GM21447 (cell line): ENCODE measurements around the gene MAGI1.

Experiments used
- ATAC-seq: cut with Tn5 transposase; IDR thresholded peaks from one replicate; pipeline ENCODE4 v1.9.1; 2021; ENCODE audit not compliant: unreplicated experiment

MAGI1 gene

DNA sequence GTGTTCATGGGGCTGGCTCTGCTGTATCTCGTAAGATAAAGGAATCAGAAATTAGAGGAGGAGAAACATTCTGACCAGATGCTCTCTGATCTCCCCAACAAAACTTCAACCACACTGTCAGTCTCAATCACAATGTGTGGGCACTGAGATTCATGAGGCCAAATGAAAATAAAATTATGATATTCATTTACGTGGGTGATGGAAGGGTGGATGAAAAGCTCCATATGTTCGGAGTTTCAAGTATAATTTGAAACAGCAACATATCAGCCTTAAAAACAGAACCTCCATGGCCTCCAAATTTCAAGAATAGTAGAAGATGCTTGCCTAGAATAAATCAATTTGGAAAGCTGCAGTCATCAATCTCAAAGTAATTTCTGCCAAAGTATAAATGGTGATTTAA lies 363.7 kb downstream of the MAGI1 start:
- ATAC-seq = no peak

DNA sequence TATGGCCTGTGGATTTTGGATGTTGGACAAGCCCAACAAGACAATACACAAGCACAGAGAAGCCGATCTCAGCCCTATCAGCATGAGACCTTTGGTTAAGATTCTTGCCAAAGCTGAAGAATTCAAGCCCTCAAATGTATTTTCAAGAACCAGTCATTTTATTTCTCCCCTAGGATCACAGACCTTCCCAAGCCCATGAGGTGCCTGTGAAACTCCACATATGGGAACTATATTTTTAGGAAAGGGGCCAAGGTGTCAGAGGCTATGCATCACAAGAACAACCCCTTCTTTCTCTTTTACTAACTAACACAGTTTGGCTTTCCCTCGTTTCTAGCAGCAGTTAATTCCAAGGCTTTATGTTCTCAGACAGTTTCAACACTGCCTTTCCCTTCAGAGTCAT lies 364.5 kb downstream of the MAGI1 start:
- no peak for ATAC-seq

DNA sequence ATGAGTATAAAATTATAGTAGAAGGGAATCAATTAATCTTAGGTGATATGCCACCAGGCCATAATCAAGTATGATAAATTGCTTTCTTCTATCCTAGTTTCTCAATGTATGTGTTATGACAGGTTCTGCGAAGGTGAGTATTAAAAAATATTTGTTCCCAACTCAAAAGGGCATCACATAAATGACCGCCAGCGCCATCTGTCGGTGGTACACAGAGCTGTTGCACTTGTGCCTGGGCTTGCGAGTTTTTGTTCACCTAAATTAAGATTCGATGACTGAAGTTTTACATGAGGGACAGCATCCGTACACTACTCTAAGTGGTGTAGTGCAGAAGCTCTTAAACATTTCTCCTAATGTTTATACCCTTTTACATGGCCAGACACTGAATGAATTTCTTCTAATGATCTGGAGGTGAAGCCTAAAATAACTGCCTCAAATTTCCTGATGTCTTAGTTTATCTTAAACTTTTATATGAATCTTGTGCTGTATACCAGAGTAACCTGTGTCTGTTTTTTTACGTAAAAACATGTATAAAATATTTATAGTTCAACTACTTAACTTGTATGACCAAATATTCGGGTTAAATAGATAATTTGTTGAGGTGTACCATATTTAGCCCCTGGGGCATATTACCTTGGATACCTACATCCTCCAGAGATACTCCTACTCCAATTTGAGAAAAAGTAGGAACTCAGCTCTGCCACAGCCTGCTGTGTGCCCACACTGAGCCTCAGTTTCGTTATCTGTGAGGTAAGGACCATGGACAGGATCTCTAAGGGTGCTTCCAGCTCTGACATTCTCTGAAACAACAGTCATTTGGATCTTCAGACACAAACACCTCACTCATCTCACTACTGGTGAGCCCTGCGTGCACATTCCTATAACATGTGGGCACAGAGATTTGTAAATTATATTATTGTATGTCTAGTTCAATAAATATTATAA lies 365.6 kb downstream of the MAGI1 start:
- no peak for ATAC-seq

GRCh38 chr3:65672061-65672460 lies 366.7 kb downstream of the MAGI1 start:
- ATAC-seq = no peak

GRCh38 chr3:65671004-65671403 lies 367.7 kb downstream of the MAGI1 start:
- ATAC-seq = no peak

GRCh38 chr3:65669163-65669875 lies 369.4 kb downstream of the MAGI1 start:
- ATAC-seq = no peak

- ATAC-seq = no peak
These were observed 370.8 kb downstream of the MAGI1 start for GRCh38 chr3:65667963-65668362.

DNA sequence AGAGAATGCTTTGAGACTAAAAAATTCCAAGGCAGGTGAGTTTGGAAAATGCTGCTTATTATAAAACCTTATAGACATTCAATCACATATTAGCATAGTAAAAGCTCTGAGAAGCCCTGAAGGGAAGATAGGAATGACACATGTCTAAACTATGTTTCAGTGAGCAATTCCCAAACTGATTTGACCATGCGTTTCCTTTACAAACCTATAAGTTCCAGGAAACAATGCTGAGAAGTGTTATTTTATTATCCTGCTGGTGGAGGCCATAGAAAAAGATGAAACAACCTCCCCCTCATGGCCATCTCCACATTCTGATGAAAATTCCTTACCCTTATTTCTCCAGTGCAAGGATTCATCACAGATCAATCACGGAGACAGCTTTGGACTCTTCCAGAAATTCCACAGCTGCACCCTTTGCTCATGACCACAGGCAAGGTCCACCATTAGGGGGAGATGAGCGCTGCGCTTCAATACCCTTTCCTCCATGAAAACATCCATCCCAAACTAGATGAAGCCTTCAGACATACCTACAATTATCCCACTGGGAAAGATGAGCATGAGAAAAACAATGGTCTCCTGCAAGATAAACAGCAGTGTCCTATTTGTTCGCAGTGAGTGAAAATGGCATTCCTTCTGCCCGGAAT lies 372.1 kb downstream of the MAGI1 start:
- no peak for ATAC-seq

DNA sequence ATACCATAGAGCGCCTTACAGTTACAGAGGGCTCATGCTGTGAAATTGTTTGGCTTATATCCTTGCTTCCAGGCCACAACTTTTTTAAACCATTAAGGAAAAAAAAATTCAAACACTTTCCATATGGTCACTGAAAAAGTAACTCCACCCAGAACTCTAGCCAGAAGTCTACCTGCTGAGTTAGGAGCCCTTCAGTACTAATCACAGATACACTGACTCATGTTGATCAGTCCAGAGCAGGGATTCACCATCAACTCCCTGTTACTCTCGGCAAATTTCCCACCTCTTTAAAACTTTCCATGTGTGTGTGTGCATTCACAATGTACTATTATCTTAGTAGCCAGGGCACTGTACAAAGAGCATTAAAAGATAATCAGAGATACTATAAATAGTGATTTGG lies 372.8 kb downstream of the MAGI1 start:
- no peak for ATAC-seq

DNA sequence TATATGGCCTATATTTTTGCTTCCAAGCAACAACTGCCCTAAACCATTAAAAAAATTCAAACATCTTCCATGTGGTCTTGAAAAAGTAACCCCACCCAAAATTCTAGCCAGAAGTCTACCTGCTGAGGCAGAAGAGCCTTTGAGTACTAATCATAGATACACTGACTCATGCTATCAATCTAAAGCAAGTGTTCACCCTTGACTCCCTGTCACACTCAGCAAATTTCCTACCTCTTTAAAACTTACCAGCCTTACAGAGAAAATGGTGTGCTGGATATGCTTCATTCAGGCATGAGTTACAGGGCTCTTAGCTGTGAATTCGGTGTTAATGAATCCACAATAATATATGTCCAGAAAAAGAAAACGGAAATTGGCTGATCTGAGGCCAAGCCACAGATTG lies 373.8 kb downstream of the MAGI1 start:
- ATAC-seq = no peak

DNA sequence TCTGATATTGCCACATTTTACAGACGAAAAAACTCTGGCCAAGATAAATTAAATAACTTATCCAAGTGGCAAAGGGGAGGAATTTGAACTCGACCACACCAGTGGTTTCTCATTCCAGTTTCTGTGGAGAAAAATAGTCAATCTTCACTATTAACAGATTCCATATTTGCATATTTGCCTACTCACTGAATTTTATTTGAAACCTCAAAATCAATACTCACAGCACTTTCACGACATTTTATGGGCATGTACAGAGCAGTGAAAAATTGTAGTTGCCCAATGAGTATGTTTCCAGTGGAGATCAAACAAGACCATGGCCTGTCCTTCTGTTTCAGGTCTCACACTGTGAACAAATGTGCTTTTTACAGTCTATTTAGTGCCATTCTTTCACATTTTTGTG lies 374.3 kb downstream of the MAGI1 start:
- no peak for ATAC-seq

DNA sequence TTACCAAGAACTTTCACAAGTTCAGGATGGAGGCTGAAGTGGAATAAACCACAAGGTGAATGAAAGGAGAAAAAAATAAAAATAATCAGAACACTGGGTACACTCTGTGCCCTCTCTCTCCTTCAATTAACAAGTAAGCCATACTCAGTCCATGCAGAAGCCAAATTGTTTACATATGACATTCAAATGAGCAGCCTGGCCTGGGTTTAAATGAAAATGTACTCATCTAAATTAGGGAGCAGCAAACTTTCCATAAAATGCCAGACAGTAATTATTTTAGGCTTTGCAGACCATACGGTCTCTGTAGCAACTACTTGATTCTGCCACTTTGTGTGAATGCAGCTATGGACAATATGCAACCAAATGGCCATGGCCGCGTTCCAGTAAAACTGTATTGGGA lies 376.6 kb downstream of the MAGI1 start:
- ATAC-seq = no peak

GRCh38 chr3:65660000-65660598 lies 378.6 kb downstream of the MAGI1 start:
- no peak for ATAC-seq

DNA sequence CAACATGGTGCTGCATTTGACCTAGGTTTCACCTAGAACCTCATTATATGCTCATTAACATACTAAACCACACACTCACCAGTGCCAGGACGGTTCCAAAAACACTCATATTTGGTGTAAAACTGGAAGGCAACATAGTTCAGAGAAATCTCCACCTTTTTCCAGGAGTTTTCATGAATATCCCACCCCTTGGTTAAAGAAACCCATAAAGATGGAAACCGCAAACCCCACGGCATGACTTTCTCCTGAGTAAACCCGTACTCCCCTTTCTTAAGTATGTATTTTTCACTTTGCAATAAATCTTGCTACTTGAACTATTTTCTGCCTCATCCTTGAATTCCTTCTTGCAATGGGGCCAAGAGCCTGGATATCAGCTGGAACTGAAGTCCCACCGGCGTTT lies 379.3 kb downstream of the MAGI1 start:
- ATAC-seq = no peak

DNA sequence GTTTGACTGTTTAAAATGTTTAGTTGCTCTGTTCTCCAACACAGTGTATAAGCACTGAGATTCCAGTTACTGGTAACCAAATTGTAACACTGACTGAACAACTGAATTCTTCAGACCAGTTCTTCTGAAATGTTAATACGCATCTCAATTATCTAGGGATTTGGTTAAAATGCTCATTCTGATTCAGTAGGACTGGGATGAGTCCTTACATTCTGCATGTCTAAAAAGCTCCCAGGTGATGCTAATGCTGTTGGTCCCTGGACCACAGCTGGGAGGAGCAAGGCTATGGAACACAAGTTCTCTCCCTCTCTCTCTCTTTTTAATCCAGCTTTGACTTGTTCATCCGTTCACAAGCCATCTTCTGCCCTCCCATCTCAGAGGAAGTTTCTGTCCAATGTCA lies 380.3 kb downstream of the MAGI1 start:
- ATAC-seq = no peak

DNA sequence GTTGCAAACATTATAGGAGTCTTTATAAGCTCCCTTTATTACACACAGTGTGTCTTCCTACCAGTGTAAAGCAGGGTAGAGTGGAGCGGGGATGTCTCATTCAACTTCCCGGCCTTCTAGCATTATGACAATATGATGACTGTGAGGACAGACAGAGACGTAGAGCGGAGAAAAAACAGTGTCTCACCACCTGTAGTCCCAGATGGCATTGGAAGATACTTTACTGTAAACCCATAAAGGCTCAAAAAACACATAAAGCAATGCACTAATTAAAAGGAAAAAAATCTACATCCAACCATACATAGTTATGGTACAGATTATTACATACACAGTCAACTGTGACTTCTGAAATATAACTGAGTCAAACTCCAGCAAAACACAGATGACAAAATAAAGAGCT lies 383.7 kb downstream of the MAGI1 start:
- ATAC-seq = no peak

DNA sequence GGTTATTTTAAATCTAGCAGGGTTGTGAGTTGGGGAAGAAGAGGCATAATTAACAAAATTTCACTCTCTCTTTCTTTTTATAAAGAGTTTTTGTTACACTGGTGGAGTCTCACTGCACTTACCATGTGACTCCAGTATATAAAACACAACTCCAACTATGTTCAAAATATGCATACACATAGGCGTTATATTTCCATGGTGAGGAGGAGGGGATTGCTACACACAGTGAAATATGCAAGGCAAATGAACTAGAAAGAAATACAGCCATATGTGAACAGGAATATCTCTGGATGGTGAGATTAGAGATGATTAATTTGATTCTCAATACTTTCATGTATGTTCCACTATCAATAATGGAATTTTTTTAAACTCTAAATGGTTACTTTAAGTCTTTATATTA lies 385.0 kb downstream of the MAGI1 start:
- no peak for ATAC-seq

GRCh38 chr3:65650247-65650646 lies 388.5 kb downstream of the MAGI1 start:
- ATAC-seq = no peak

- no peak for ATAC-seq
These were observed 391.3 kb downstream of the MAGI1 start for GRCh38 chr3:65647369-65647768.

DNA sequence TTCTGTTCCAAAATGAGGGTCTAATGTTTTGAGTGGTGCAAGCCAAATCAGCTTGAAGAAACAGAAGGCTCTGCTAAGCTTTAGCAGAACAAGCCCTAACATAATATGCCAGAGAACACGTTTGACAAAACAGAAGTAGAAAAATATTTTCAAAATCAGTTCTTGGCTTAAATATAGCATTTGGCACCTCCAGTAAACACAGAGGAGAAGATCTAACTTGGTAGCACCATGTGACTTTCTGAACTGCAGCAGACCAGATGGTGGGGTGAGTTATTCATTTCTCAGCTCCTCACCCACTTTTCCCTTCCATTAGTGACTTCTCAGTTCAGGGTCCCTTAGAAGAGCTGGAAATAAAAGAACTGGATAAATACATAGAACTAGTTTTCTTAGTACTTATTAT lies 395.8 kb downstream of the MAGI1 start:
- no peak for ATAC-seq

- no peak for ATAC-seq
These were observed 396.9 kb downstream of the MAGI1 start for GRCh38 chr3:65641777-65642176.
